Progenitor cell of endocrine pancreas (in vitro differentiated cells): ENCODE data around the gene SLC22A13. TPM values are rescaled to one million over a fixed set of nuclear protein-coding genes. Genes with fewer than 3 reads are reported as not detected.
"Not testable (repeated sequence)": the region's sequence is repeated elsewhere in the genome, so short reads cannot be mapped to it uniquely, and the experiment has no call there.

ENCODE experiments used
- DNase-seq: peaks from one replicate; pipeline ENCODE4 v3.0.0; 2021; ENCODE audit warnings: low spot score; ENCODE audit not compliant: unreplicated experiment
- H3K27ac Mint-ChIP-seq: 2 replicates; pipeline ENCODE4 v1.8.0; 2021; ENCODE audit warnings: mild to moderate bottlenecking, moderate library complexity, mixed read lengths
- H3K27me3 Mint-ChIP-seq: 2 replicates; pipeline ENCODE4 v1.8.0; 2021; ENCODE audit warnings: mixed read lengths
- H3K36me3 Mint-ChIP-seq: 2 replicates; pipeline ENCODE4 v1.8.0; 2022; ENCODE audit warnings: mixed read lengths; ENCODE audit not compliant: insufficient read depth
- H3K4me1 Mint-ChIP-seq: 2 replicates; pipeline ENCODE4 v1.8.0; 2021; ENCODE audit warnings: low read depth, mixed read lengths
- H3K4me3 Mint-ChIP-seq: 2 replicates; pipeline ENCODE4 v1.8.0; 2021; ENCODE audit warnings: low read depth, mild to moderate bottlenecking, moderate library complexity, mixed read lengths
- H3K9me3 Mint-ChIP-seq: 2 replicates; pipeline ENCODE4 v1.8.0; 2021; ENCODE audit warnings: low read depth, mixed read lengths
- total RNA-seq: library from RNA; stranded (reverse); gene quantifications from 2 replicates; pipeline ENCODE4 v1.2.1, GENCODE V29; 2021
- TF ChIP-seq, protein P1 (sequence below): fragments of 200-600 bp; sonication (generic); IDR thresholded peaks from one replicate; pipeline ENCODE4 v1.5.0; 2021; ENCODE audit warnings: antibody characterized with exemption, mild to moderate bottlenecking; ENCODE audit not compliant: unreplicated experiment

SLC22A13 gene
- total RNA-seq, 1 donor from 2014 or later, result 0.67 TPM

DNA sequence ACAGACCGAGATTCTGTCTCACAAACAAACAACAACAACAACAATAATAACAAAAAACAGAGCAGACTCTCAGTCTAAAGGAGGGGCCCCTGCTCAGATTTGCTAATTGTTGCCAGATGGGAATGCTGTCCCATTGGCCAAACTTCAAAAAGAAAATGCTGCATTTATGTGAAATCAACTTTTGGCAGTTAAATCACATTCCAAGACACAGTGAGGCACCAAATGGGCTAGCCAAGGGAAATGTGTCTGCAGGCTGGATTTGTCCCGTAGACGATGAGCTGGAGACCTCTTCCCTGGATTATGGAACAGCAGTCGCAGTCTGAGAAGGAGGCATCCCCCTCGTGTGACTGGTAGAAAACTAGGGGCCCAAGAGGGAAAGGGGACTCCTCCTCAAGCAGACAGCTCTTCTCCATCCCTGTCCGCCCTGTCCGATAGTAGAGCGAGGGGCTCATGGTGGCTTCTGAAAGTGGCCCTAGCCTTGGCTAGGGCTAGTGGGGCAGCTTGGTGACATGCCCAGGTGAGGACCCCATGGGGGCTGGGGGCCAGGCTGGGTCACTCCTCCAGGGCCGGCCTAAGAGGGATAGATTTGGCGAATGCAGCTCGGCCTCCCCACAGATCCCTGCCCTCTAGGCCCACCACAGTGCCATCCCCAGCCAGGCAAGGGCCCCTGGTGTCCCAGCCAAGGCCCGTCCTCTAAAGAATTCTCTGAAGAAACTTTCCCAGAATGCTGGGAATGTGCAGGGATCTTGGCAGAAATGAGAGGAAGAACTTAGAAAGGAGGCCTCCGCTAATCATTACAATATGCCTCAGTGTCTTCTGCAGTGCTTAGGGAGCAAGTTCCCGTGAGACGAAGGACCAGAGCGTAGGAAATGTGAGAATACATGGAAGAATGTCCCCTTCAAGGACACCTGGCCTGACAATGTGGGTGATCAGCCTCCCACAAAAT lies 18.5 kb downstream of the SLC22A13 start:
- Mint-ChIP-seq H3K27ac (no peak overlapping the region), H3K4me3 (no peak overlapping the region), H3K9me3 (no peaks in the 10 kb centered on the region), H3K27me3 (no peaks in the 10 kb centered on the region), H3K36me3 (no peaks in the 10 kb centered on the region), H3K4me1 (no peaks in the 10 kb centered on the region)
- DNase-seq, result no peak
- TF ChIP-seq, protein P1, sequence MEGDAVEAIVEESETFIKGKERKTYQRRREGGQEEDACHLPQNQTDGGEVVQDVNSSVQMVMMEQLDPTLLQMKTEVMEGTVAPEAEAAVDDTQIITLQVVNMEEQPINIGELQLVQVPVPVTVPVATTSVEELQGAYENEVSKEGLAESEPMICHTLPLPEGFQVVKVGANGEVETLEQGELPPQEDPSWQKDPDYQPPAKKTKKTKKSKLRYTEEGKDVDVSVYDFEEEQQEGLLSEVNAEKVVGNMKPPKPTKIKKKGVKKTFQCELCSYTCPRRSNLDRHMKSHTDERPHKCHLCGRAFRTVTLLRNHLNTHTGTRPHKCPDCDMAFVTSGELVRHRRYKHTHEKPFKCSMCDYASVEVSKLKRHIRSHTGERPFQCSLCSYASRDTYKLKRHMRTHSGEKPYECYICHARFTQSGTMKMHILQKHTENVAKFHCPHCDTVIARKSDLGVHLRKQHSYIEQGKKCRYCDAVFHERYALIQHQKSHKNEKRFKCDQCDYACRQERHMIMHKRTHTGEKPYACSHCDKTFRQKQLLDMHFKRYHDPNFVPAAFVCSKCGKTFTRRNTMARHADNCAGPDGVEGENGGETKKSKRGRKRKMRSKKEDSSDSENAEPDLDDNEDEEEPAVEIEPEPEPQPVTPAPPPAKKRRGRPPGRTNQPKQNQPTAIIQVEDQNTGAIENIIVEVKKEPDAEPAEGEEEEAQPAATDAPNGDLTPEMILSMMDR, result no peak

GRCh38 chr3:38284756-38285150 lies 19.1 kb downstream of the SLC22A13 start:
- Mint-ChIP-seq H3K4me1 (no peaks in the 10 kb centered on the region), H3K4me3 (no peak overlapping the region), H3K27me3 (no peaks in the 10 kb centered on the region), H3K36me3 (no peaks in the 10 kb centered on the region), H3K27ac (no peak overlapping the region), H3K9me3 (no peaks in the 10 kb centered on the region)
- no peak for DNase-seq
- TF ChIP-seq, protein P1, result no peak

DNA sequence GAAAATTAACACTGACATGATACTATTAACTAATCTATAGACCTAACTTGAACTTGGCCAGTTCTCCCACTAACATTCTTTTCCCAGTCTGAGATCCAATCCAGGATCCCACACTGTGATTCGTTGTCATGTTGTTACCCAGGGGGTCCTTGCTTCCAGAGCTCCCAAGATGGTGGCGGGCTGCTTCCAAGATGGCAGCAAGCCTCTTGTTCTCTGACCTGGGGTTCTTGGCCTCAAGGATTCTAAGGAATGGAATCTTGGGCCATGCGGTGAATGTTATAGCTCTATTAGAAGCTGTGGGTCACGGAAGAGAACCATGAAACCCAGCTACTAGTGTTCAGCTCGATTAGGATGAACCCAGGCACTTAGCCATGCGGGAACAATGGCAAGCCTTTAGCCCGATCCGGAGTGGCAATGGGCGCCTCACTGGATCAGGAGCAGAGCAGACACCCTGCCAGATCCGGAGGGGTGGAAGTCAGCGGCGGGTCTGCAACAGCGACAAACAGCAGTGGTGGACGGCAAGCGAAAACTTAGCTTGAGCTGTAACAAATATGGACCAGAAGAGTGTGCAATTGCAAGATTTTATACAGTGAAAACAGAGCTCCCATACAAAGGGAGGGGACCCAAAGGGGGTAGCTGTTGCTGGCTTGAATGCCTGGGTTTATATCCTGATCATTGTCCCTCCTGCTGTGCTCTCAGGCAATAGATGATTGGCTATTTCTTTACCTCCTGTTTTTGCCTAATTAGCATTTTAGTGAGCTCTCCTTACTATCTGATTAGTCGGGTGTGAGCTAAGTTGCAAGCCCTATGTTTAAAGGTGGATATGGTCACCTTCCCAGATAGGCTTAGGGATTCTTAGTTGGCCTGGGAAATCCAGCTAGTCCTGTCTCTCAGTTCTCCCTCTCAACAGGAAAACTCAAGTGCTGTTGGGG lies 23.9 kb downstream of the SLC22A13 start:
- H3K27me3 Mint-ChIP-seq, H3K4me1 Mint-ChIP-seq, H3K4me3 Mint-ChIP-seq, H3K36me3 Mint-ChIP-seq, DNase-seq, H3K27ac Mint-ChIP-seq, H3K9me3 Mint-ChIP-seq: not testable (repeated sequence)

DNA sequence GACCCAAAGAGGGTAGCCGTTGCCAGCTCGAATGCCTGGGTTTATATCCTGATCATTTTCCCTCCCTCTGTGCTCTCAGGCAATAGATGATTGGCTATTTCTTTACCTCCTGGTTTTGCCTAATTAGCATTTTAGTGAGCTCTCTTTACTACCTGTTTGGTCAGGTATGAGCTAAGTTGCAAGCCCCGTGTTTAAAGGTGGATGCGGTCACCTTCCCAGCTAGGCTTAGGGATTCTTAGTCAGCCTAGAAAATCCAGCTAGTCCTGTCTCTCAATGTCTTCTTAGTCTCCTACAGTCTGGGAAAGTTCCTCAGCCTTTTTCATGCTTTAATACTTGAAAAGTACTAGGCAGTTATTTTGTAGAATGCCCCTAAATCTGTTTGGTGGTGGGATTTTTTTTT lies 31.4 kb downstream of the SLC22A13 start:
- H3K27ac Mint-ChIP-seq, H3K27me3 Mint-ChIP-seq, DNase-seq, H3K4me1 Mint-ChIP-seq, H3K9me3 Mint-ChIP-seq, H3K4me3 Mint-ChIP-seq, H3K36me3 Mint-ChIP-seq: not testable (repeated sequence)

- peaks cover 10% of the 10 kb centered on the region for H3K4me1 Mint-ChIP-seq
- H3K27me3 Mint-ChIP-seq, result no peaks in the 10 kb centered on the region
- no peaks in the 10 kb centered on the region for H3K36me3 Mint-ChIP-seq
- H3K4me3 Mint-ChIP-seq, result no peak overlapping the region
- TF ChIP-seq, protein P1, result no peak
- DNase-seq, result no peak
- peaks cover 3% of the 10 kb centered on the region for H3K9me3 Mint-ChIP-seq
- no peak overlapping the region for H3K27ac Mint-ChIP-seq
Observed at GRCh38 chr3:38297537-38297936, 31.9 kb downstream of the SLC22A13 start.
